Esophagus squamous epithelium (tissue), 5 donors: ENCODE results near the gene MEN1. TPM values are rescaled to one million over a fixed set of nuclear protein-coding genes. Genes with fewer than 3 reads are reported as not detected.

Experiments used
- DNase-seq: peaks from one replicate; lab custom pipeline; 2025; lab: John Stamatoyannopoulos, UW
- H3K27ac ChIP-seq, 4 donors: fragments of 200-600 bp; sonication (generic); one replicate each; pipeline ENCODE4 v1.5.1; 2016 to 2019; ENCODE audit warnings: mild to moderate bottlenecking in 1 of 4
- H3K27me3 ChIP-seq, 4 donors: fragments of 200-600 bp; sonication (generic); 1 replicate in 3 of 4; 2 replicates in 1 of 4; pipeline versions ENCODE4 v1.5.1 to v1.6.0; 2017 to 2021; ENCODE audit warnings: antibody characterized with exemption in 1 of 4
- H3K36me3 ChIP-seq, 3 donors: fragments of 200-600 bp; sonication (generic); one replicate each; pipeline ENCODE4 v1.5.1; 2016 to 2019
- H3K4me1 ChIP-seq, 3 donors: fragments of 200-600 bp; sonication (generic); one replicate each; pipeline ENCODE4 v1.5.1; 2017 to 2019
- H3K4me3 ChIP-seq, 4 donors: fragments of 200-600 bp; sonication (generic); 1 replicate in 3 of 4; 2 replicates in 1 of 4; pipeline ENCODE4 v1.5.1; 2016 to 2019; ENCODE audit warnings: mild to moderate bottlenecking in 2 of 4, moderate library complexity in 1 of 4
- H3K9me3 ChIP-seq, 3 donors: fragments of 200-600 bp; sonication (generic); one replicate each; pipeline ENCODE4 v1.5.1; 2016 to 2019
- CTCF ChIP-seq, 6 experiments: fragments of 450-650 bp in 4 of 6; fragments of 200-600 bp in 2 of 6; sonication (generic) in 2 of 6; IDR thresholded peaks; one replicate each; pipeline ENCODE4 v1.5.1; 2016 to 2019; ENCODE audit warnings: antibody characterized with exemption in 6 of 6, mild to moderate bottlenecking in 4 of 6, moderate library complexity in 4 of 6
- POLR2A ChIP-seq, 4 donors: fragments of 450-650 bp; IDR thresholded peaks; one replicate each; pipeline ENCODE4 v1.6.1; 2017; ENCODE audit warnings: antibody characterized with exemption in 4 of 4, mild to moderate bottlenecking in 4 of 4, moderate library complexity in 3 of 4
- WGBS, 2 donors: methylation state at CpG; one replicate each; pipeline ENCODE4 v1.1.5; 2018; 5-methylcytosine and 5-hydroxymethylcytosine counted together
- intact Hi-C: fragments of 100-400 bp; cut with DNase I; formaldehyde crosslinking; loops from one replicate; pipeline ENCODE4 v1.15.0; 2022
- total RNA-seq, 4 donors: library from RNA; depleted of rRNA; stranded (reverse); fragments of >200 nt; gene quantifications; one replicate each; pipeline ENCODE4 v1.1.0, GENCODE V29; 2016
- donor health status: DM: yes; HTN: yes; CAD: no.

Gene MEN1
- total RNA-seq, 4 donors from 2014 or later, result 14.9 to 23.3 (median 17.0) TPM

GRCh38 chr11:64784813-64785581 lies 25.4 kb downstream of the MEN1 start:
- intact Hi-C loops, result no loop called here
- TF ChIP-seq POLR2A (IDR thresholded peaks at IDR 0.05), result no peak
- no peak for TF ChIP-seq CTCF (IDR thresholded peaks at IDR 0.05)
- WGBS, 2 donors, result 79 to 88% methylated on average over 12 of the region's 12 CpGs

GRCh38 chr11:64778473-64779298 lies 31.7 kb downstream of the MEN1 start, which contains the start of gene SF1:
Gene SF1, minus strand, starts transcription at chr11:64778542. Its CDS starts 150 bp downstream, at chr11:64778392.
- Histone ChIP-seq H3K27ac (peak within 1 kb of the TSS; percentile 99 to 100 (median 100)), H3K4me1 (peaks cover 21 to 46% (median 29%) of the 10 kb centered on the region in 3 donors), H3K36me3 (peaks cover 14 to 32% (median 24%) of the 10 kb centered on the region in 3 donors), H3K9me3 (no peaks in the 10 kb centered on the region), H3K4me3 (peak within 1 kb of the TSS; percentile 86 to 99 (median 94)), H3K27me3 (no peaks in the 10 kb centered on the region)
- peak in 3 of 6 experiments; percentile 14 to 52 (median 33) for TF ChIP-seq CTCF (IDR thresholded peaks at IDR 0.05)
- TF ChIP-seq POLR2A (IDR thresholded peaks at IDR 0.05), result peak in 3 of 4 donors; percentile 91 to 99 (median 97)
- DNase-seq, result peak; percentile 96
- WGBS, 2 donors, result 0% methylated on average over 6 to 16 of the region's 80 CpGs
- intact Hi-C loops, result no loop called here

More at GRCh38 chr11:64784813-64785581, 25.4 kb downstream of the MEN1 start:
- Histone ChIP-seq H3K27ac (no peak overlapping the region), H3K9me3 (no peaks in the 10 kb centered on the region), H3K36me3 (peaks cover 0 to 11% (median 0%) of the 10 kb centered on the region in 3 donors), H3K4me3 (no peak overlapping the region), H3K4me1 (peaks cover 0 to 7% (median 0%) of the 10 kb centered on the region in 3 donors), H3K27me3 (no peaks in the 10 kb centered on the region)
- no peak for DNase-seq

GRCh38 chr11:64778223-64778472 lies 32.2 kb downstream of the MEN1 start:
- peaks cover 21 to 52% (median 29%) of the 10 kb centered on the region in 3 donors for H3K4me1 ChIP-seq

GRCh38 chr11:64777449-64778222 lies 32.7 kb downstream of the MEN1 start:
- peaks cover 21 to 57% (median 33%) of the 10 kb centered on the region in 3 donors for H3K4me1 ChIP-seq
- no peaks in the 10 kb centered on the region for H3K9me3 ChIP-seq
- peak overlapping the region; percentile 99 to 100 (median 100) for H3K27ac ChIP-seq
- 0% methylated on average over 5 to 7 of the region's 98 CpGs for WGBS, 2 donors
- H3K4me3 ChIP-seq, result peak overlapping the region; percentile 86 to 99 (median 94)
- peaks cover 23 to 43% (median 32%) of the 10 kb centered on the region in 3 donors for H3K36me3 ChIP-seq
- intact Hi-C loops, result no loop called here
- peak in 1 of 4 donors; percentile 28 for TF ChIP-seq POLR2A (IDR thresholded peaks at IDR 0.05)
- TF ChIP-seq CTCF (IDR thresholded peaks at IDR 0.05), result no peak
- peak; percentile 43 for DNase-seq
- H3K27me3 ChIP-seq, result no peaks in the 10 kb centered on the region

More at GRCh38 chr11:64778223-64778472, 32.2 kb downstream of the MEN1 start:
- no peaks in the 10 kb centered on the region for H3K9me3 ChIP-seq
- no peak for TF ChIP-seq CTCF (IDR thresholded peaks at IDR 0.05)
- no peak for TF ChIP-seq POLR2A (IDR thresholded peaks at IDR 0.05)
- DNase-seq, result no peak
- peak overlapping the region; percentile 86 to 99 (median 94) for H3K4me3 ChIP-seq
- peaks cover 18 to 38% (median 27%) of the 10 kb centered on the region in 3 donors for H3K36me3 ChIP-seq
- intact Hi-C loops, result no loop called here
- peak overlapping the region; percentile 99 to 100 (median 100) for H3K27ac ChIP-seq
- H3K27me3 ChIP-seq, result no peaks in the 10 kb centered on the region
- WGBS, 2 donors, result 0% methylated on average over 6 of the region's 28 CpGs; no CpG with 5 or more reads in 1 of the 2 donors
